Activated T-helper 2 cell treated with anti-CD3 and anti-CD28 coated beads, Interferon-gamma antibody, Interleukin-2, Interleukin-4, amounts not matched to agents 10 μg/mL and 5 μg/mL and 100 μg/mL, durations not matched to agents 14 hours and 24 hours and 36 hours (primary cell): Measurements from ENCODE around the gene CREB3L1. TPM values are rescaled to one million over a fixed set of nuclear protein-coding genes. Genes with fewer than 3 reads are reported as not detected.
"Not testable (repeated sequence)": the region's sequence is repeated elsewhere in the genome, so short reads cannot be mapped to it uniquely, and the experiment has no call there.

Experiments used
- DNase-seq: peaks from one replicate; pipeline ENCODE4 v3.0.0; 2021; ENCODE audit warnings: low spot score
- H3K27ac Mint-ChIP-seq: one replicate; pipeline ENCODE4 v1.8.0; 2021; ENCODE audit warnings: mixed read lengths
- H3K27me3 Mint-ChIP-seq: one replicate; pipeline ENCODE4 v1.8.0; 2021; ENCODE audit warnings: low read depth, mixed read lengths
- H3K36me3 Mint-ChIP-seq: one replicate; pipeline ENCODE4 v1.8.0; 2021; ENCODE audit warnings: low read depth, mixed read lengths
- H3K4me1 Mint-ChIP-seq: one replicate; pipeline ENCODE4 v1.8.0; 2021; ENCODE audit warnings: low read depth, mixed read lengths
- H3K4me3 Mint-ChIP-seq: one replicate; pipeline ENCODE4 v1.8.0; 2021; ENCODE audit warnings: low read depth, mild to moderate bottlenecking, moderate library complexity, mixed read lengths
- H3K9me3 Mint-ChIP-seq: one replicate; pipeline ENCODE4 v1.8.0; 2021; ENCODE audit warnings: mixed read lengths
- intact Hi-C: fragments of 100-400 bp; cut with micrococcal nuclease; formaldehyde crosslinking; loops from one replicate; pipeline ENCODE4 v1.15.1; 2023
- total RNA-seq: library from RNA; stranded (reverse); gene quantifications from 2 replicates; pipeline ENCODE4 v1.2.3, GENCODE V29; 2022

Gene CREB3L1
- total RNA-seq, 1 donor from 2014 or later = not detected

DNA sequence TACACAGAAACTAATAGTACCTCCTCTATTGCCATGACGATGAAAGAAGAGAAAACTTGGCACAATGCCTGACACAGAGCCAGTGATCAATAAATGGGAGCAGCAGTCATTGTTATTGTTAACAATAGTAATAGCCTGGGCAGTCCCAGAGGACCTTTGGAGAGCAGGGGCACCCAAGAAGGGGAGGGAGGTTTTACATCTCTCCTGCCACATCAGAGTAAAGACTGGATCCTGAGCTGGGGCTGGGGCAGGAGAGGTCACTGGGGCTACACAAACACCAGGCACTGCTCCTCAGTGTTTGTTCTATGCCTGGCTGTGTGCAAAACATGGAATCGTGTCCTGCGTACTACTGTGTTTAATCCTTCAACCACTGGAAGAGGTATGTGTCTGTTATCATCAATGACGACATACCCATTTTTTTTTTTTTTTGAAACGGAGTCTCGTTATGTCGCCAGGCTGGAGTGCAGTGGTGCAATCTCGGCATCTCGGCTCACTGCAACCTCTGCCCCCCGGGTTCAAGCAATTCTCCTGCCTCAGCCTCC is 25.0 kb upstream of the CREB3L1 start:
- no peak for DNase-seq
- Mint-ChIP-seq H3K4me3 (no peak overlapping the region), H3K27me3 (peaks cover 5% of the 10 kb centered on the region), H3K9me3 (no peaks in the 10 kb centered on the region), H3K4me1 (peaks cover 9% of the 10 kb centered on the region), H3K27ac (no peak overlapping the region), H3K36me3 (no peaks in the 10 kb centered on the region)
- intact Hi-C loops = no loop called here

DNA sequence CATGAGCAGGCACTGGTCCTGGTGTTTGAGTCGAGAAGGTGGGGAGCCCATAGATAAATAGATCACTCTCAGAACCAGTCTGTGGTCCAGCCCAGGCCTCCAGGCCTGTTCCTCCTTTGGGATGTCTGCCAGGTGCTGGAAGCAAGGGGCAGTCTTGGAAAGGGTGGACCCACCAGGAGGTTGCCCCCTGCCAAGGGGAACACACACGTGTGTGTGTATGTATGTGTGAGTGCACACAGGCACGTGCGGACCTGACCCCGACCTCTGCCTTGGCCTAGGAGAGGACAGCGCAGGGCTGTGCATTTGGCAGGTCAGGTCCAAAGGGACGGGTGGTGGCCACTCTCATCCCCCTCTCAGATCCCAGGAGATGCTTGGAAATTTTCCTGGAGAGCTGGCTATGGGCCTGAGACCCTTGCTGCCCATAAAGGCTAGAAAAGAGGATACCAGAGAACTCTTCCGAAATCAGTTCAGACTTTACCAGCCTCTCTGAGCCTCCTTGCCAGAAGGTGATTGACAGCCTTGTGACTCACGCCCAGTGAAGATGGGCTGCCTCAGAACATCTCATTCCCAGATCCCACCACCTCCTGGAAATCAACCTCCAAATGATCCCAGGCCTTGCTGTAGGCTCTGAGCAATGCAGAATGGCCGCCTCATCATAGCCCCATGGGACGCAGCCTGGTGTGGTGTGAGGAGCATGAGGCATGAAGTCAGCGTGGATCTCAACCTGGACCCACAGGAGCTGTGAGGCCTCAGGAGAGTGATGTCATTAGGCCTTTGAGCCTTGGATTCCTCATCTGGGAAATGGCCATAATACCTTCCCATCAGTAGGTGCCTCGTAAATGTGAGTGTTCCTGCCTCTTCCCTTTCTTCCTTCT is 24.0 kb upstream of the CREB3L1 start:
- Mint-ChIP-seq H3K4me3 (no peak overlapping the region), H3K9me3 (no peaks in the 10 kb centered on the region), H3K36me3 (no peaks in the 10 kb centered on the region), H3K4me1 (peaks cover 7% of the 10 kb centered on the region), H3K27ac (no peak overlapping the region), H3K27me3 (peaks cover 5% of the 10 kb centered on the region)
- no peak for DNase-seq
- intact Hi-C loops = no loop called here

DNA sequence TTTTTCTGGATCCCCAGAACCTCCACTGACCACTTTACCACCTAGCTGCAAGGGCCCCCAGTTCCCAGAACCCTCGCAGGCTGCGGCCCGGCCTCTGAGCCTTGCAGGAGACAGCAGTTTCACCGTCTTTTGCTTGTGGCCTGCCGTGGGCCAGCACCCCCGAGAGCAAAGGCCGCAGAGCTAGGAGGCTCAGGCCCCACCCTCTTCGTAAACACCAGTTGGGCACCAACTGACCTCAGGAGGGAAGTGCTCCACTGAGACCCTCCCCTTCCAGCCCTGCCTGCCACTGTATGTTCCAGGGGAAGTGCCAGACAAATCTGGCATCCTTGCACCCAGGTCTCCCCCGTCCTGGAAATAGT is 23.4 kb upstream of the CREB3L1 start:
- Mint-ChIP-seq H3K27ac (no peak overlapping the region), H3K27me3 (peaks cover 5% of the 10 kb centered on the region), H3K4me1 (peaks cover under 1% of the 10 kb centered on the region), H3K36me3 (no peaks in the 10 kb centered on the region), H3K9me3 (no peaks in the 10 kb centered on the region), H3K4me3 (no peak overlapping the region)
- no peak for DNase-seq
- intact Hi-C loops = no loop called here

DNA sequence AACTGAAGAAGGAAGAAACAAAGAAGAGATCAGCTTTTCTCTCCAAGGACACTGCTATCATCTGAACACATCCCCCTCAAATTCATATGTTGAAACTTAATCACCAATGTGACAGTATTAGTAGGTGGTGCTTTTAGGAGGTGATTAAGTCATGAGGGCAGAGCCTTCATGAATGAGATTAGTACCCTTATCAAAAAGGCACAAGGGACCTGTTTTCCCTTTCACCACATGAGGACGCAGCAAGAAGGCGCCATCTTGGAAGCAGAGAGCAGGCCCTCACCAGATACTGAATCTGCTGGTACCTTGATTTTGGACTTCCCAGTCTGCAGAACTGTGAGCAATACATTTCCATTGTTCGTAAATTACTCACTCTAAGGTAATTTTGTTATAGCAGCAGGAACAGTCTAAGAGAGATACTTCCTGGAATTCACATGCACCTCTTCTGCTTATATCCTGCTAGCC is 20.9 kb upstream of the CREB3L1 start:
- H3K27ac Mint-ChIP-seq = no peak overlapping the region
- H3K27me3 Mint-ChIP-seq = peaks cover 5% of the 10 kb centered on the region

DNA sequence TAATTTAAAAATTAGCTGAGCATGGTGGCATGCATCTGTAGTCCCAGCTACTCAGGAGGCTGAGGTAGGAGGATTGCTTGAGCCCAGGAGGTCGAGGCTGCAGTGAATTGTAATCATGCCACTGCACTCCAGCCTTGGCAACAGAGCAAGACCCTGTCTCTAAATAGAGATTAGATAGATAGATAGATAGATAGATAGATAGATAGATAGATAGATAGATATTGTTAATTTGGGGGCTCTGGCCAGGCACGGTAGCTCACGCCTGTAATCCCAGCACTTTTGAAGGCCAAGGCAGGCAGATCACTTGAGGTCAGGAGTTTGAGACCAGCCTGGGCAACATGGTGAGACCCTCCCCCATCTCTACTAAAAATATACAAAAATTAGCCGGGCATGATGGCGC is 18.1 kb upstream of the CREB3L1 start:
- H3K27me3 Mint-ChIP-seq, DNase-seq, H3K9me3 Mint-ChIP-seq, H3K4me1 Mint-ChIP-seq, H3K36me3 Mint-ChIP-seq, intact Hi-C loops, H3K27ac Mint-ChIP-seq, H3K4me3 Mint-ChIP-seq: not testable (repeated sequence)

More for the DNA sequence above, 20.9 kb upstream of the CREB3L1 start:
- H3K9me3 Mint-ChIP-seq = no peaks in the 10 kb centered on the region
- H3K4me3 Mint-ChIP-seq = no peak overlapping the region
- DNase-seq = no peak
- intact Hi-C loops = no loop called here
- no peaks in the 10 kb centered on the region for H3K36me3 Mint-ChIP-seq
- no peaks in the 10 kb centered on the region for H3K4me1 Mint-ChIP-seq

DNA sequence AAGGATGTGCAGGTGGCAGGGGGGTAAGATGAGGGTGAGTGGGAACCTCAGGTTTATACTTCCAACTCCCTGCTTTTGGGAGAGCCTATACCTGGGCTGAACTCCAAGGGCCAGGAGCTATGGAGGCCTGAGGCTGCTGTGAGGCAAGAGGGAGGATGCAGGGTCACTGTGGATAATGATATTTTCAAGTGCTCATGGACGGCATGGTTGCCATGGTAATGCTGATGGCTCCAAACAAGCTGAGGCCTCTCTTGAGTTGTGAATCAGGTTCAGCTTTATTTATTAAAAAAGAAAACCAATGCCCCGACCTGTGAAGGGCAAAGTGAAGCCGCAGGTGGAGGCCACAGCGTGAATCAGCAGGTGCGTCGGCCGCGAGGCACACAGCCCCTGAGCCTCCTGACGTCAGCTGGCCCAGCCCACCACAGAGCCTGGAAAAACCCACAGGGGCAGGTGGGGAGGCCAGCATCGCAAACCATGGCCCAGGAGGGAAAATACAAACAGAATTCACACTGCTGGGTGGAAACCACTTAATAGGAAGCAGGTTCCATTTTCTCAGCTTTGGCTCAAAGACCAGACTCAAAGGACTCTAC is 17.4 kb upstream of the CREB3L1 start:
- H3K4me1 Mint-ChIP-seq = no peaks in the 10 kb centered on the region
- H3K27ac Mint-ChIP-seq = no peak overlapping the region
- no peaks in the 10 kb centered on the region for H3K36me3 Mint-ChIP-seq
- DNase-seq = no peak
- H3K27me3 Mint-ChIP-seq = peaks cover 3% of the 10 kb centered on the region
- intact Hi-C loops = no loop called here
- H3K9me3 Mint-ChIP-seq = no peaks in the 10 kb centered on the region
- no peak overlapping the region for H3K4me3 Mint-ChIP-seq

DNA sequence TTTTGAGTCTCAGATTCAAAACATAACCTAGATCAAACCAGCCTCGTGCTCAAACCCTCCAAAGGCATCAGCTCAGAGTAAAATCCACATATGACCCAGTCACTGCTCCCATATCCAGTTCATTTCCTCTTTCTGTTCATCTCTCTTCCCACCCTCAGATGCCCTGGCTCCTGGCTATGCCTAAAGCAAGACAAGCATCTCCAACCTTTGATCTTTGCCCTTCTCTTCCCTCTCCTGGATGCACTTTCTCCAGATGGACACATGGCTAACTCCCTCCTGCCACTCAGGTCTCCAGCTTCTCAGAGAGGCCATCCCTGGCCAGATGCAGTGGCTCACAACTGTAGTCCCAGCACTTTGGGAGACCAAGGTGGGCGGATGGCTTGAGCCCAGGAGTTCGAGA is 14.3 kb upstream of the CREB3L1 start:
- intact Hi-C loops = no loop called here
- Mint-ChIP-seq H3K36me3 (no peaks in the 10 kb centered on the region), H3K27ac (no peak overlapping the region), H3K9me3 (no peaks in the 10 kb centered on the region), H3K4me1 (no peaks in the 10 kb centered on the region), H3K27me3 (peaks cover 2% of the 10 kb centered on the region), H3K4me3 (no peak overlapping the region)
- DNase-seq = no peak

DNA sequence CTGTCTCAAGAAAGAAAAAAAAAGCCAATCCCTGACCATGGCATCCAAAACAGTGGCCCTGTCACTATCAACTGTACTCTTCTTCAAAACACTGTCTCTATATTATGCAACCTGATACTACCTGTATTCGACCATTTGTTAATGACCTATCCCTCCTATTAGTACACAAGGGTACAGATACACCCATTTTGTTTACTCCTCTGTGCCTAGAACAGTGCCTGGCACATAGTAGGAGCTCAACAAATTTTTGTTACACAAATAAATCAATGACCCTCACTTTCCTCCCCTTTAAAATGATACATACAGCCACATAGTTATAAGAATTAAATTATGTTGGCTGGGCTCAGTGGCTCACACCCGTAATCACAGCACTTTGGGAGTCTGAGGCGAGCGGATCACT is 13.4 kb upstream of the CREB3L1 start:
- intact Hi-C loops = no loop called here
- DNase-seq = no peak
- H3K9me3 Mint-ChIP-seq = no peaks in the 10 kb centered on the region
- H3K4me3 Mint-ChIP-seq = no peak overlapping the region
- no peaks in the 10 kb centered on the region for H3K36me3 Mint-ChIP-seq
- H3K4me1 Mint-ChIP-seq = no peaks in the 10 kb centered on the region
- H3K27ac Mint-ChIP-seq = no peak overlapping the region
- H3K27me3 Mint-ChIP-seq = peaks cover 3% of the 10 kb centered on the region

DNA sequence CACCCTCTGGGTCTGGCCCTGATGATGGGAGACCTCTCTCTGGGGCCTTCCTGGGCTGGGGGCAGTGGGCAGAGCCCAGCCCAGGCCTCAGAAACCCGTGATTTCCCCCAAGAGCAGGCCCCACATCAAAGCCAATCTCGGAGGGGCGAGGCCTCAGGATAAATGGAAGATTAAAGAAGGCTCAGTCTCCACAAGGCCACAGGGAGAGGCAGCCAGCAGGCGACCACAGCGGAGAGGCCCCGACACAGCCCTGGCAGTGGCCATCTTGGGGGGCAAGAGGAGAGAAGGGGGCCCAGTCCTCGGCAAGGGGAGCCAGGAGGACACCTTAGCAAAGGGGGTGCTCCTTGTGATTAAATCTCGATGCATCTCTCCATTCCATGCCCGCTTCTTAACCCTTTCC is 12.5 kb upstream of the CREB3L1 start:
- DNase-seq = no peak
- Mint-ChIP-seq H3K9me3 (no peaks in the 10 kb centered on the region), H3K27me3 (peaks cover 6% of the 10 kb centered on the region), H3K27ac (no peak overlapping the region), H3K4me1 (no peaks in the 10 kb centered on the region), H3K4me3 (no peak overlapping the region), H3K36me3 (no peaks in the 10 kb centered on the region)
- intact Hi-C loops = no loop called here

DNA sequence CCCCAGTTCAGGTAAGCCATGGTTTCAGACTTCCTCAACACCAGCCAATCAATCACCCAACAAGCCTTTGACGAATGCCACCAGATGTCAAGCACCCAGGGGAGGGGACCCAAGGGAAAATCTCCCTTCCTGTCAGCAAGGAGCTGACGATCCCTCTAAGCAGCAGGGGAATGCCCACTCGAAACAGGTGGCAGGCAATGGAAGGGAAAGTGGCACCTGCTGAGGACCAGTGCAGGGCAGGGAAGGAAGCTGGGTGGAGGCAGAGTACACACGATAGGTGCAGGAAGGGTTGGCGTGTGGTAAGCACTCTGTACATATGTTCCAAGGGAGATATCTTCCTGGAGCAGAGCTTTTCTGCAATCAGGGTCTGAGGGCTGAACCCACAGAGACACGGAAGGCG is 11.7 kb upstream of the CREB3L1 start:
- intact Hi-C loops = no loop called here
- H3K36me3 Mint-ChIP-seq = no peaks in the 10 kb centered on the region
- DNase-seq = no peak
- H3K4me3 Mint-ChIP-seq = no peak overlapping the region
- H3K4me1 Mint-ChIP-seq = no peaks in the 10 kb centered on the region
- H3K27ac Mint-ChIP-seq = no peak overlapping the region
- no peaks in the 10 kb centered on the region for H3K9me3 Mint-ChIP-seq
- peaks cover 6% of the 10 kb centered on the region for H3K27me3 Mint-ChIP-seq

DNA sequence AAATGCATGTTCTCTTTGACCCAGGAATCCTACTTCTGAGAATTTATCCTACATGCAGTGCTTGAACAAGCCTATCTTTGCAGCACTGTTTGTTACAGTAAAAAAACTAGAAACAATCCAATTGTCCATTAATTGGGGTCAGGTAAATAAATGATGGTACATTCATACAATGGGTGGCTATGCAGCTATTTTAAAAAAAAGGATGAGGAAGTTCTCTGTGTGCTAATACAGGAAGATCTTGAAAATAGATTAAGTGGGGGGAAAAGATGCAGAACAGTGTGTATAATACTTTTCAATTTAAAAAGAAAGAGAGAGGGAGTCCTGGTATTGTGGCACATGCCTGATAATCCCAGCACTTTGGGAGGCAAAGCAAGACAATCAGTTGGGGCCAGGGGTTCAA is 9.5 kb upstream of the CREB3L1 start:
- no peak overlapping the region for H3K4me3 Mint-ChIP-seq
- H3K9me3 Mint-ChIP-seq = no peaks in the 10 kb centered on the region
- no peak overlapping the region for H3K27ac Mint-ChIP-seq
- H3K27me3 Mint-ChIP-seq = peaks cover 6% of the 10 kb centered on the region
- no peaks in the 10 kb centered on the region for H3K36me3 Mint-ChIP-seq
- intact Hi-C loops = no loop called here
- no peak for DNase-seq
- peaks cover 4% of the 10 kb centered on the region for H3K4me1 Mint-ChIP-seq

DNA sequence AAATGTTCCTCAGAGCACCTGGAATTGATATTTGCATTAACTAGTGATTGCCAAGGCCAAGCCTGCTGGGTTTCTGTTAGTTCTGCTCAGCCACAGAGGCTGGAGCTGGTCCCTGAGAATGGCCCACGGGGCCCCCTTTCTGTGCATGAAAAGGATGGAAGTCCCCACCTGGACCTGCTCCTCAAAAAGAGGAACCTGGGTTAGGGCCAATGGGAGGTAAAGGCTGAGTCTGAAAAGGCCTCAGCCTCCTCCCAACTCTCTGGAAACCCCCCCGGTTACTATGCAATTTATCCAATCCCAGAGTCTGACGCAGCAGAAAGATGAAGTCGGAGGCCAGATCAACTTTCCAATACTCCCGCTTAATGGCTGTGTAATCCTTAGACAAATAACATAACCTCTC is 6.8 kb upstream of the CREB3L1 start:
- Mint-ChIP-seq H3K4me1 (peaks cover 4% of the 10 kb centered on the region), H3K27ac (no peak overlapping the region), H3K27me3 (peaks cover 9% of the 10 kb centered on the region), H3K9me3 (no peaks in the 10 kb centered on the region), H3K36me3 (no peaks in the 10 kb centered on the region), H3K4me3 (no peak overlapping the region)
- DNase-seq = no peak
- intact Hi-C loops = no loop called here

DNA sequence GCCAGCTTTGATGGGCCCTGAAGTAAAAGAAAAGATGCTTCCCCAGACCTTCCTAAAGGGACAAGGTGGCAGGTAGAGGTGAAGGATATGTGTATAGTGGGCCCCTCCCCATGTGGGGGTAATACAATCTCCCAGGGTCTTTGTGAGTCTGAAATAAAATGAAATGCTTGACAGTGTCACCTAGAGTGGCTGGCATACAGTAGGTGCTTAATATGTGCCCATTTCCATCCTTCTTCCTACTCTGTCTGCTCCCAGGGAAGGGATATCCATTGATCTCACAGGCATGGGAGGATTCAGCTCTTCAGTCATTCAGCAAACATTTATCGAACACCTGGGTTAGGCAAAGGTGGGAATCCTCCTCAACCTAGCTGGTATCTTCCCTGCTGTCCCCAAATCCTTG is 6.1 kb upstream of the CREB3L1 start:
- Mint-ChIP-seq H3K36me3 (no peaks in the 10 kb centered on the region), H3K4me1 (peaks cover 4% of the 10 kb centered on the region), H3K4me3 (no peak overlapping the region), H3K27me3 (peaks cover 13% of the 10 kb centered on the region), H3K9me3 (no peaks in the 10 kb centered on the region), H3K27ac (no peak overlapping the region)
- intact Hi-C loops = no loop called here
- no peak for DNase-seq
